ENCODE measurements around the gene DARS1.

Gene DARS1

GRCh38 chr2:135870571-135870970 lies 114.9 kb downstream of the DARS1 start:
- H3K9ac ChIP-seq (ENCODE audit: low read length) = no peak overlapping the region
- peaks cover 98% of the 10 kb centered on the region for H3K36me3 ChIP-seq (ENCODE audit: insufficient read depth, low read length)

GRCh38 chr2:135863233-135863632 lies 122.2 kb downstream of the DARS1 start:
- Histone ChIP-seq H3K9ac (ENCODE audit: low read length) (no peak overlapping the region), H2AFZ (ENCODE audit: low read length) (no peak overlapping the region), H3K4me3 (ENCODE audit: low read depth, low read length, poor library complexity, severe bottlenecking) (no peak overlapping the region), H3K4me1 (ENCODE audit: insufficient read depth, low read length, severe bottlenecking) (no peaks in the 10 kb centered on the region), H3K27ac (ENCODE audit: low read depth, low read length, poor library complexity, severe bottlenecking) (no peak overlapping the region), H4K20me1 (ENCODE audit: insufficient read depth, low read length) (no peaks in the 10 kb centered on the region), H3K4me2 (ENCODE audit: low read length) (no peak overlapping the region), H3K9me2 (ENCODE audit: low read depth, low read length) (no peaks in the 10 kb centered on the region), H3K79me2 (ENCODE audit: insufficient read depth, low read length) (no peaks in the 10 kb centered on the region), H3K27me3 (ENCODE audit: insufficient read depth, low read length) (no peaks in the 10 kb centered on the region), H3K9me3 (ENCODE audit: low read length) (no peaks in the 10 kb centered on the region), H3K36me3 (ENCODE audit: insufficient read depth, low read length) (peaks cover 95% of the 10 kb centered on the region), H3F3A (ENCODE audit: insufficient read depth, low read length) (no peaks in the 10 kb centered on the region)
- TF ChIP-seq EZH2 (IDR thresholded peaks at IDR 0.05; ENCODE audit: borderline replicate concordance, low read length) = no peak
- no peak for TF ChIP-seq CTCF (IDR thresholded peaks at IDR 0.05; ENCODE audit: low read length)

More at GRCh38 chr2:135870571-135870970, 114.9 kb downstream of the DARS1 start:
- no peak overlapping the region for H3K4me2 ChIP-seq (ENCODE audit: low read length)
- H3K4me1 ChIP-seq (ENCODE audit: insufficient read depth, low read length, severe bottlenecking) = peaks cover 26% of the 10 kb centered on the region
- no peaks in the 10 kb centered on the region for H4K20me1 ChIP-seq (ENCODE audit: insufficient read depth, low read length)
- no peaks in the 10 kb centered on the region for H3F3A ChIP-seq (ENCODE audit: insufficient read depth, low read length)
- H3K9me3 ChIP-seq (ENCODE audit: low read length) = no peaks in the 10 kb centered on the region
- H3K79me2 ChIP-seq (ENCODE audit: insufficient read depth, low read length) = peaks cover 24% of the 10 kb centered on the region
- H3K27ac ChIP-seq (ENCODE audit: low read depth, low read length, poor library complexity, severe bottlenecking) = no peak overlapping the region
- no peaks in the 10 kb centered on the region for H3K27me3 ChIP-seq (ENCODE audit: insufficient read depth, low read length)
- no peak for TF ChIP-seq CTCF (IDR thresholded peaks at IDR 0.05; ENCODE audit: low read length)
- TF ChIP-seq EZH2 (IDR thresholded peaks at IDR 0.05; ENCODE audit: borderline replicate concordance, low read length) = no peak
- no peak overlapping the region for H3K4me3 ChIP-seq (ENCODE audit: low read depth, low read length, poor library complexity, severe bottlenecking)
- H3K9me2 ChIP-seq (ENCODE audit: low read depth, low read length) = no peaks in the 10 kb centered on the region
- H2AFZ ChIP-seq (ENCODE audit: low read length) = no peak overlapping the region

- Histone ChIP-seq H3K4me1 (ENCODE audit: insufficient read depth, low read length, severe bottlenecking) (no peaks in the 10 kb centered on the region), H4K20me1 (ENCODE audit: insufficient read depth, low read length) (no peaks in the 10 kb centered on the region), H3F3A (ENCODE audit: insufficient read depth, low read length) (no peaks in the 10 kb centered on the region), H3K27me3 (ENCODE audit: insufficient read depth, low read length) (no peaks in the 10 kb centered on the region), H3K4me2 (ENCODE audit: low read length) (no peak overlapping the region), H3K9me3 (ENCODE audit: low read length) (no peaks in the 10 kb centered on the region), H2AFZ (ENCODE audit: low read length) (no peak overlapping the region), H3K4me3 (ENCODE audit: low read depth, low read length, poor library complexity, severe bottlenecking) (no peak overlapping the region), H3K9ac (ENCODE audit: low read length) (no peak overlapping the region), H3K27ac (ENCODE audit: low read depth, low read length, poor library complexity, severe bottlenecking) (no peak overlapping the region), H3K79me2 (ENCODE audit: insufficient read depth, low read length) (no peaks in the 10 kb centered on the region), H3K9me2 (ENCODE audit: low read depth, low read length) (no peaks in the 10 kb centered on the region), H3K36me3 (ENCODE audit: insufficient read depth, low read length) (peaks cover 95% of the 10 kb centered on the region)
- no peak for TF ChIP-seq CTCF (IDR thresholded peaks at IDR 0.05; ENCODE audit: low read length)
- no peak for TF ChIP-seq EZH2 (IDR thresholded peaks at IDR 0.05; ENCODE audit: borderline replicate concordance, low read length)
Observed at GRCh38 chr2:135862718-135863117, 122.7 kb downstream of the DARS1 start.
